Measurements from ENCODE around the gene PSMA6. TPM values are rescaled to one million over a fixed set of nuclear protein-coding genes. Genes with fewer than 3 reads are reported as not detected.

Gene PSMA6
- 213 and 238 TPM in 2 replicates for total RNA-seq (2021; fragmentation: NEBNext Ultra II Directional; extraction: Animal tissue kit (Norgen Biotek cat#: 25700))
- 92.9 and 180 TPM in 2 replicates for polyA plus RNA-seq (2011; rRNA removed)
- polyA plus RNA-seq (2011; cell fraction: cytosol; rRNA removed): 183 TPM
- 59.5 TPM for polyA plus RNA-seq (2011; cell fraction: nucleus; rRNA removed)
- 210 to 233 TPM (median 218 TPM) in 4 replicates for polyA plus RNA-seq (2012, experiment 1 of 2)
- polyA plus RNA-seq (2012, experiment 2 of 2): 151 TPM
- 292 TPM for polyA plus RNA-seq (2013, experiment 1 of 2)
- 312 TPM for polyA plus RNA-seq (2013, experiment 2 of 2)
- polyA minus RNA-seq (2011; rRNA and poly(A)+ RNA removed): 79.4 and 149 TPM in 2 replicates
- 56.1 TPM for polyA minus RNA-seq (2011; cell fraction: cytosol; rRNA and poly(A)+ RNA removed)
- 61.1 TPM for polyA minus RNA-seq (2011; cell fraction: nucleus; rRNA and poly(A)+ RNA removed)
- long read RNA-seq, experiment 1, full-length matches to known transcripts: 205 of 264 reads
- long read RNA-seq, experiment 1, partial matches to known transcripts: 44 of 264 reads
- long read RNA-seq, experiment 1, other reads (novel, unspliced or antisense): 15 of 264 reads
- long read RNA-seq, experiment 2, transcript PSMA6-215 (6 exons, 978 nt): minor isoform, 6 of 549 reads
- long read RNA-seq, experiment 2, transcript PSMA6-201 (7 exons, 1,029 nt): major isoform, 523 of 549 reads
- long read RNA-seq, experiment 2, partial matches to known transcripts: 5 of 549 reads
- long read RNA-seq, experiment 2, other reads (novel, unspliced or antisense): 12 of 549 reads

DNA sequence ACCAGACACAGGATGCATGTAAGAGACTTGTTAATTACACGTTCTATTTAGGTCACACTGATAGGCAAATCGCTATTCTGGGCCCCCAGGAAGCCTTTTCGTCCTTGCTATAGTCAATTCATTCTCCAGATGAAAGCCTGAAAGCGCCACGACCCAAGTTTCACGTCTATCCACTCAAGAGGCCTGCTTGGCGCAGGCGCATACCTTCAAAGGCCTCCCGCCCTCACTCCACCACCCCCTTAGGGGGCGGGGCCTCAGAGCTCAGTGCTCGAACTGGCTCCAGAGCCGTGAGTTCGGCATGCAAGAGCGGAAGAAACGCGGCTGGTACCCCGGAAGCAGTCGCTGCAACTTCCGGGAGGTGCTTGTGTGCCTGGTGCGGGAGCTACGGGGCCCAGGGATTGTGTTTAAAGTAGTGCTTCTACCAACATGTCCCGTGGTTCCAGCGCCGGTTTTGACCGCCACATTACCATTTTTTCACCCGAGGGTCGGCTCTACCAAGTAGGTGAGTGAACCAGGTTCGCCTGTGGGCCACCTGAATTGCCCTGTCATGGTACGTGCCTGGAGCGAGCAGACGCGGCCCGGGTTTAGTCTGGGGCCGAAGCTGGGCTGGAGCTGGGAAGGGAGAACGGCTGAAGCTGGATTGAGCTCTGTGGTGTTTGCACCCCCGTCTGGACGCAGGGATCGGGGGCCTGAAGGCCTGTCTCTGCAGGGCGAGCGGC, at the start of gene PSMA6:
TSS of gene PSMA6 (plus strand) at position 332 of the 719 bp plus-strand sequence. CDS start at position 427, 95 bp downstream.
- H2BK20ac ChIP-seq (ENCODE audit: low read length): no peak within 1 kb of the TSS
- H3K14ac ChIP-seq (ENCODE audit: insufficient read length): no peak within 1 kb of the TSS
- H4K8ac ChIP-seq (ENCODE audit: extremely low read depth, insufficient read depth, low read length): peak within 1 kb of the TSS; percentile 97
- H3K27me3 ChIP-seq (replicated peaks in 1 of 4; ENCODE audit: control insufficient read depth in 3 of 4, extremely low read depth in 1 of 4, insufficient read depth in 3 of 4, low read length in 3 of 4): no peaks in the 10 kb centered on the region
- H3K4ac ChIP-seq (replicated peaks; ENCODE audit: insufficient read length, low read depth, low read length): peak within 1 kb of the TSS; percentile 49
- H3K23me2 ChIP-seq (ENCODE audit: low read depth, low read length): peaks cover 6% of the 10 kb centered on the region
- FAIRE-seq (peak; percentile 48), DNase-seq (ENCODE audit: low read depth in 1 of 2, low spot score in 2 of 2) (peak; percentile 97)
- H3K79me2 ChIP-seq (ENCODE audit: control insufficient read depth in 1 of 2, insufficient read depth in 2 of 2, low read length in 2 of 2): peaks cover 27 to 48% of the 10 kb centered on the region in 2 experiments
- ChIA-PET CTCF (ENCODE audit: partially characterized antibody) (interaction anchor here (0.6 to 2.1 kb wide), 9 partner anchors 8 to 151 kb away, joined by 3 to 8 read pairs (median 4); no protein-coding TSS in a partner anchor), POLR2A (ENCODE audit: partially characterized antibody) (interaction anchor here (0.6 to 2.8 kb wide), 30 partner anchors 8 to 231 kb away, joined by 3 to 21 read pairs (median 3); partner anchors contain the start of genes NFKBIA, PPP2R3C and PRORP)
- H3K4me3 ChIP-seq (ENCODE audit: extremely low read depth in 1 of 4, insufficient read depth in 2 of 4, low read depth in 3 of 4, low read length in 4 of 4): peak within 1 kb of the TSS; percentile 62 to 98 (median 94)
- H3K79me1 ChIP-seq (ENCODE audit: low read depth, low read length): no peaks in the 10 kb centered on the region; the same call in 1 of the 2 replicates
- peak within 1 kb of the TSS; percentile 60 for H2AFZ ChIP-seq (ENCODE audit: low read length)
- H3K9me3 ChIP-seq (ENCODE audit: insufficient read depth in 2 of 2, low read depth in 1 of 2, low read length in 1 of 2): no peaks in the 10 kb centered on the region
- H4K20me1 ChIP-seq (replicated peaks in 1 of 2; ENCODE audit: control insufficient read depth in 1 of 2, insufficient read depth in 2 of 2, low read length in 2 of 2): peaks cover 0 to 2% of the 10 kb centered on the region in 2 experiments
- no peak within 1 kb of the TSS for H2AK5ac ChIP-seq (ENCODE audit: low read depth, low read length)
- H3K9ac ChIP-seq (replicated peaks in 1 of 4; ENCODE audit: extremely low read depth in 1 of 4, low read depth in 3 of 4, low read length in 3 of 4): peak within 1 kb of the TSS; percentile 92 to 94 (median 93)
- peak within 1 kb of the TSS; percentile 95 for H3K56ac ChIP-seq (replicated peaks; ENCODE audit: insufficient read length, low read depth, low read length)
- peak within 1 kb of the TSS; percentile 86 for H3K27ac ChIP-seq (ENCODE audit: low read depth, low read length)
- peak within 1 kb of the TSS; percentile 69 to 84 for H3K4me2 ChIP-seq (ENCODE audit: insufficient read depth in 1 of 2, low read depth in 2 of 2, low read length in 2 of 2)
- peak within 1 kb of the TSS; percentile 94 for H2BK5ac ChIP-seq (ENCODE audit: low read depth, low read length)
- peak within 1 kb of the TSS; percentile 69 for H4K91ac ChIP-seq (replicated peaks; ENCODE audit: insufficient read length, low read length)
- WGBS, 2 experiments (ENCODE audit: extremely low coverage in 1 of 2, insufficient coverage in 1 of 2, insufficient read length in 1 of 2, insufficient replicate concordance in 2 of 2, low coverage in 1 of 2, low lambda C conversion rate in 2 of 2, missing lambda C conversion rate in 1 of 2): 2% methylated on average over 40 of the region's 40 CpGs; no CpG with 5 or more reads in 1 of the 2 experiments
- peak within 1 kb of the TSS; percentile 73 for H4K5ac ChIP-seq (ENCODE audit: insufficient read length, low read depth, low read length)
- H2BK120ac ChIP-seq (replicated peaks; ENCODE audit: low read depth, low read length): no peak within 1 kb of the TSS
- peak within 1 kb of the TSS; percentile 20; the same call in 1 of the 2 replicates for H3K18ac ChIP-seq (ENCODE audit: extremely low read depth, low read length)
- H3K4me1 ChIP-seq (replicated peaks in 1 of 4; ENCODE audit: control insufficient read depth in 3 of 4, insufficient read depth in 4 of 4, low read length in 3 of 4): no peaks in the 10 kb centered on the region
- H3K36me3 ChIP-seq (ENCODE audit: control insufficient read depth in 2 of 4, insufficient read depth in 4 of 4, low read length in 3 of 4): peaks cover 0 to 5% (median 0%) of the 10 kb centered on the region in 4 experiments; a peak in 1 of 8 replicates
- H2BK12ac ChIP-seq (ENCODE audit: low read depth, low read length): no peak within 1 kb of the TSS
- peak within 1 kb of the TSS; percentile 92 for H3K23ac ChIP-seq (ENCODE audit: insufficient read length)
- no peak within 1 kb of the TSS for H2BK15ac ChIP-seq (ENCODE audit: low read length)
- TF ChIP-seq SP1 (IDR thresholded peaks at IDR 0.05; ENCODE audit: low read depth, low read length) (peak; percentile 60; the same call in 1 of the 2 replicates), TAF7 (optimal IDR thresholded peaks at IDR 0.05; ENCODE audit: borderline replicate concordance, low read depth, low read length) (peak; percentile 79), SIN3A (conservative IDR thresholded peaks at IDR 0.05 in 1 of 2, IDR thresholded peaks at IDR 0.05 in 1 of 2; ENCODE audit: low read depth in 1 of 2, low read length in 2 of 2) (peak; percentile 47 to 73; a peak in 2 of 4 replicates), SAP30 (IDR thresholded peaks at IDR 0.05; ENCODE audit: insufficient read depth, insufficient replicate concordance, low read length) (peak; percentile 76), EGR1 (IDR thresholded peaks at IDR 0.05; ENCODE audit: borderline replicate concordance, low read depth, low read length) (peak; percentile 65; the same call in 1 of the 2 replicates), TBP (IDR thresholded peaks at IDR 0.05; ENCODE audit: low read depth, low read length) (peak; percentile 80), MAX (IDR thresholded peaks at IDR 0.05) (no peak; the same call in 1 of the 2 replicates)
